Fibroblast of lung (primary cell): ENCODE results near the gene ZNF888. TPM values are rescaled to one million over a fixed set of nuclear protein-coding genes. Genes with fewer than 3 reads are reported as not detected.
A peak's percentile ranks its signal among the peaks of the same experiment; 100 is the strongest.

ENCODE experiments used
- DNase-seq, 2 donors: peaks; one replicate each; pipeline versions ENCODE4 v3.0.0 to v3.0.0-alpha.2; 2010; ENCODE audit warnings: low read depth in 2 of 2
- H2AFZ ChIP-seq: 2 replicates; pipeline ENCODE4 v1.5.1; 2012; ENCODE audit warnings: low read length, control low read depth, inconsistent platforms
- H3K27ac ChIP-seq: 2 replicates; pipeline ENCODE4 v1.5.1; 2011; ENCODE audit warnings: low read length, control low read depth; ENCODE audit not compliant: insufficient read depth
- H3K27me3 ChIP-seq: 2 replicates; pipeline ENCODE4 v1.5.1; 2011; ENCODE audit warnings: mild to moderate bottlenecking, low read length; ENCODE audit not compliant: control insufficient read depth, insufficient read depth
- H3K36me3 ChIP-seq: 2 replicates; pipeline ENCODE4 v1.5.1; 2011; ENCODE audit warnings: low read length; ENCODE audit not compliant: control insufficient read depth, insufficient read depth
- H3K4me1 ChIP-seq: 2 replicates; pipeline ENCODE4 v1.5.1; 2011; ENCODE audit warnings: low read length; ENCODE audit not compliant: control insufficient read depth, insufficient read depth; ENCODE audit errors: extremely low read depth
- H3K4me2 ChIP-seq: 2 replicates; pipeline ENCODE4 v1.5.1; 2011; ENCODE audit warnings: low read length, control low read depth; ENCODE audit not compliant: insufficient read depth; ENCODE audit errors: extremely low read depth
- H3K4me3 ChIP-seq, 4 experiments: fragments of 200-600 bp in 1 of 4; sonication (generic) in 1 of 4; replicated peaks in 1 of 4; 2 replicates each; pipeline ENCODE4 v1.5.1; 2011 to 2016; ENCODE audit warnings: low read length in 4 of 4, low read depth in 3 of 4, mild to moderate bottlenecking in 3 of 4, control low read depth in 2 of 4, inconsistent platforms in 1 of 4, mixed read lengths in 1 of 4; ENCODE audit not compliant: insufficient read depth in 1 of 4; ENCODE audit errors: control extremely low read depth in 1 of 4
- H3K79me2 ChIP-seq: 2 replicates; pipeline ENCODE4 v1.5.1; 2012; ENCODE audit warnings: mild to moderate bottlenecking, low read length, inconsistent platforms; ENCODE audit not compliant: control insufficient read depth, insufficient read depth
- H3K9ac ChIP-seq: 2 replicates; pipeline ENCODE4 v1.5.1; 2011; ENCODE audit warnings: mild to moderate bottlenecking, low read length, control low read depth; ENCODE audit not compliant: insufficient read depth
- H3K9me3 ChIP-seq: 2 replicates; pipeline ENCODE4 v1.5.1; 2012; ENCODE audit warnings: low read depth, low read length; ENCODE audit not compliant: control insufficient read depth, insufficient read depth
- H4K20me1 ChIP-seq: 2 replicates; pipeline ENCODE4 v1.5.1; 2011; ENCODE audit warnings: low read length; ENCODE audit not compliant: control insufficient read depth, insufficient read depth; ENCODE audit errors: extremely low read depth
- CTCF ChIP-seq, 2 donors: IDR thresholded peaks in 1 of 2; conservative IDR thresholded peaks in 1 of 2; 1 replicate in 1 of 2; 2 replicates in 1 of 2; pipeline ENCODE4 v1.5.1; 2011 to 2012; ENCODE audit warnings: low read length in 2 of 2, control low read depth in 1 of 2, inconsistent platforms in 1 of 2, low read depth in 1 of 2, mild to moderate bottlenecking in 1 of 2
- EZH2 ChIP-seq: IDR thresholded peaks from 2 replicates; pipeline ENCODE4 v1.5.1; 2012; ENCODE audit warnings: low read length, control low read depth, mild to moderate bottlenecking; ENCODE audit errors: missing control alignments
- polyA plus RNA-seq, 2 donors: library from polyadenylated mRNA; depleted of rRNA in 1 of 2; stranded (reverse) in 1 of 2; unstranded in 1 of 2; fragments of >200 nt; gene quantifications; 2 replicates each; pipeline ENCODE4 v1.2.1, GENCODE V29; 2011 to 2012; ENCODE audit warnings: missing spikeins in 1 of 2
- total RNA-seq: library from RNA; depleted of rRNA; stranded (reverse); fragments of >200 nt; gene quantifications from 2 replicates; pipeline ENCODE4 v1.2.1, GENCODE V29; 2014

The ZNF888 gene
- total and polyA plus RNA-seq, 2 donors (not counting 1 experiment from before 2014, with no cell fraction given) = 1.6 to 4.3 TPM

DNA sequence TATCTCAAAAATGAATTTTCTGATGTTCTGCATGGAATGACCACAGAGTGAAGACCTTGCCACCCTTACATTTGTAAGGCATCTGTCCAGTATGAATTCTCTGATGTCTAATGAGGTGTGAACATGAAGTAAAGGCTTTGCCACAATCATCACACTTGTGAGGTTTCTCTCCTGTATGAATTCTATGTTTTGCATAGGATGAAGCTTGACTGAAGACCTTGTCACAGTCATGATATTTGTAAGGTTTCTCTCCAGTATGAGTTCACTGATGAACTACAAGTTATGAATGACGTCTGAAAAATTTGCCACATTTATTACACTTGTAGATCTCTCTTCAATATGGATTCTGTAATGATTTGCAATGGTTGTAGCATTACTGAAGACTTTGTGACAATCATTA lies 26.2 kb upstream of the ZNF888 start:
- H3K79me2 ChIP-seq = no peaks in the 10 kb centered on the region
- H3K4me1 ChIP-seq = no peaks in the 10 kb centered on the region
- no peaks in the 10 kb centered on the region for H3K9me3 ChIP-seq
- H3K36me3 ChIP-seq = no peaks in the 10 kb centered on the region
- no peak overlapping the region for H3K4me2 ChIP-seq
- H3K9ac ChIP-seq = no peak overlapping the region
- TF ChIP-seq EZH2 = no peak
- no peak for TF ChIP-seq CTCF (conservative IDR thresholded peaks at IDR 0.05 in 1 of 2, IDR thresholded peaks at IDR 0.05 in 1 of 2; ENCODE audit: low read depth in 1 of 2, low read length in 2 of 2)
- DNase-seq = no peak
- no peak overlapping the region for H2AFZ ChIP-seq
- H3K4me3 ChIP-seq = no peak overlapping the region
- no peaks in the 10 kb centered on the region for H3K27me3 ChIP-seq
- no peak overlapping the region for H3K27ac ChIP-seq
- H4K20me1 ChIP-seq = no peaks in the 10 kb centered on the region

- TF ChIP-seq EZH2 = no peak
- TF ChIP-seq CTCF (conservative IDR thresholded peaks at IDR 0.05 in 1 of 2, IDR thresholded peaks at IDR 0.05 in 1 of 2; ENCODE audit: low read depth in 1 of 2, low read length in 2 of 2) = no peak
- H3K27ac ChIP-seq = no peak overlapping the region
- H3K9me3 ChIP-seq = no peaks in the 10 kb centered on the region
- no peak for DNase-seq
- no peaks in the 10 kb centered on the region for H3K4me1 ChIP-seq
- no peaks in the 10 kb centered on the region for H3K27me3 ChIP-seq
- no peak overlapping the region for H3K4me3 ChIP-seq
- no peaks in the 10 kb centered on the region for H3K79me2 ChIP-seq
- H4K20me1 ChIP-seq = no peaks in the 10 kb centered on the region
- H3K4me2 ChIP-seq = no peak overlapping the region
- no peak overlapping the region for H2AFZ ChIP-seq
- H3K9ac ChIP-seq = no peak overlapping the region
- H3K36me3 ChIP-seq = no peaks in the 10 kb centered on the region
These were observed 25.0 kb upstream of the ZNF888 start for GRCh38 chr19:52948025-52948770.

- Histone ChIP-seq H3K9me3 (no peaks in the 10 kb centered on the region), H3K4me3 (no peak overlapping the region)
These were observed 23.4 kb upstream of the ZNF888 start for GRCh38 chr19:52946322-52947310.

More at GRCh38 chr19:52946322-52947310, 23.4 kb upstream of the ZNF888 start:
- no peaks in the 10 kb centered on the region for H4K20me1 ChIP-seq
- no peak overlapping the region for H2AFZ ChIP-seq
- H3K27me3 ChIP-seq = no peaks in the 10 kb centered on the region
- no peak overlapping the region for H3K4me2 ChIP-seq
- H3K27ac ChIP-seq = no peak overlapping the region
- H3K9ac ChIP-seq = no peak overlapping the region
- H3K79me2 ChIP-seq = no peaks in the 10 kb centered on the region
- DNase-seq = peak in 1 of 2 donors; percentile 25
- H3K36me3 ChIP-seq = no peaks in the 10 kb centered on the region
- TF ChIP-seq CTCF (conservative IDR thresholded peaks at IDR 0.05 in 1 of 2, IDR thresholded peaks at IDR 0.05 in 1 of 2; ENCODE audit: low read depth in 1 of 2, low read length in 2 of 2) = no peak
- TF ChIP-seq EZH2 = no peak
- H3K4me1 ChIP-seq = peaks cover 2% of the 10 kb centered on the region
